ENCODE data around the gene EEPD1.
A peak's percentile ranks its signal among the peaks of the same experiment; 100 is the strongest.

The EEPD1 gene

DNA sequence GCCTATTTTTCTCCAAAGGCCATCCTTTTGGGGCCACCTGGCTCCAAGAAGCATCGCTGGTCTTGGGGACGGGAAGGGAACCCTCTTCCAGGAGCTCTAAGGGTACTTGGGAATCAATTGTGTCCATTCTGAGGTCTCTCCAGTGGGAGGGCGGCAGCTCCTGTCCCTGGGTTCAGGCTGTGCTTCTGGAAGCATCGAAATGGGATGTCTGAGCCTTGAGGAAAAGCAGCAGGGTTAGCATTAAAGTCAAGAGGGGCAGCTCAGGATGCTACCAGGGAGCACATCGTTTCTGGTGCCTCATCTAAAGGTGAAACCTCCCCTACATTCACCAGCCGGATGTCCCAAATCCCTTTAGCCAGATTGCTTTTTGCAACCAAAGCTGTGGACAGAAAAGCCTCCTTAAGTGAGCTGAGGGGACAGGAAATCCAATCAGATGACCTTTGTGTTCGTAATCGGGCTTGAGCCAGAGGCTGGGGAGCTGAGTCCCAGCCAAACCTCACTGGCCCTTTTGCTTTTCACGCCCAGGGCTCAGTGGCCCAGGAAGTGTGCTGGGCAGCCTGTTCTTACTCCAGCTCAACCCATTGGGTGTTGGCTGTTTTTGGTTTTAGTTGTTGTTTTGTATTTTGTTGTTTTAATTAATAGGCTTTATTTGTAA, 147.8 kb downstream of the EEPD1 start:
- no peak for DNase-seq (ENCODE audit: low spot score)

GRCh38 chr7:36301914-36302771, 149.1 kb downstream of the EEPD1 start:
- no peak for DNase-seq (ENCODE audit: low spot score)

DNA sequence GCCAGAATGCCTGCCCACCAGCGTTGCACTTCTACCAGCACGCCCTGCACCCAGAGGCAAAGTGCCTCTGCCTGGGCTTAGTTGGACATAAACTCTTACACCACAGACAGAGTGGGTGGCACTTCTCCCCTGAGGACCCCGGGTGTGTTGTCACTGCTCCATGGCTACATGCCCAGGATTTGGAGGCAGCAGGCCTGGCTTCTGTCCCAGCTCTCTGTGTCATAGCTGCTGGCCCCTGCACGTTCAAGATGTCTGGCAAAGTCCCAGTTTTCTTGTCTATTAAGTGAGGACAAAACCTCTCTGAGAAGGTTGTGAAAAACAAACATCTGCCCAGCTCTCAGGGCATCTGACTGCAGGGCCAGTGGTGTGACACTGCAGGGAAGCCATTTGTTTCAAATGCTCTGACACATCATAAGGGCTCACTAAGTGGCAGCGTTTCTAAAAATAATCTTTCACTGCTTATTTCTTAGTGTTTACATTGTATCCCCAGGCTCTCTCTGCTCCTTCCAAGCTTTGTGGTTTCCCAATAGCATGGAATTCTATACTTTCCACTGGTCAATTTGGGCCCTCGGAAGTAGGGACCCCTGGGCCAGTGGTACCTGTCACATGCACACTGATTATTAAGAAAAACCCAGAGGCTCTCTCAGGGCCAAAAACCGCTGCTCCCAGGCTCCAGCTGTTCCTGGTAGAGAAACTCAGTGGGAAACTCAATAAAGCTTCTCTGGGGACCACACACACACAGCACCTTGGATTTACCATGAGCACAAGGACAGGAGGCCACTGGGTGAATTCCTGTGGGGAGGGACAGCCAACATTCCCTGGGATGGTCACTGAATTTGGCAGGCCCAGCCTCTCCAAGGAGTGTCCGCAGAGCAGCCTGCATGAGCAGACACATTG, 150.4 kb downstream of the EEPD1 start:
- peak; percentile 85 for DNase-seq (ENCODE audit: low spot score)

GRCh38 chr7:36304099-36304425, 151.0 kb downstream of the EEPD1 start:
- no peak for DNase-seq (ENCODE audit: low spot score)

DNA sequence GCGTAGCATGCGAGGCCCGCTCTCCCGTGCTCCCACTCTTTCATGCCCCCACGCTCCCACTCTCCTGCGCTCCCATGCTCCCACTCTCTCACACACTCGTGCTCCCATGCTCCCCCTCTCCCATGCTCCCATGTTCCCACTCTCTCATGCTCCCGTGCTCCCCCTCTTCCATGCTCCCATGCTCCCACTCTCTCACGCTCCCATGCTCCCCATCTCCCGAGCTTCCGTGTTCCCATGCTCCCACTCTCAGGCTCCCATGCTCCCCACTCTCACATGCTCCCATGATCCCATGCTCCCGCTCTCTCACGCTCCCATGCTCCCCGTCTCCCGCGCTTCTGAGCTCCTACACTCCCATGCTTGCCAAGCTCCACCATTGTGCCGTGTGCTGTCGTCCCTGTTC, 152.2 kb downstream of the EEPD1 start:
- DNase-seq (ENCODE audit: low spot score), result no peak

DNA sequence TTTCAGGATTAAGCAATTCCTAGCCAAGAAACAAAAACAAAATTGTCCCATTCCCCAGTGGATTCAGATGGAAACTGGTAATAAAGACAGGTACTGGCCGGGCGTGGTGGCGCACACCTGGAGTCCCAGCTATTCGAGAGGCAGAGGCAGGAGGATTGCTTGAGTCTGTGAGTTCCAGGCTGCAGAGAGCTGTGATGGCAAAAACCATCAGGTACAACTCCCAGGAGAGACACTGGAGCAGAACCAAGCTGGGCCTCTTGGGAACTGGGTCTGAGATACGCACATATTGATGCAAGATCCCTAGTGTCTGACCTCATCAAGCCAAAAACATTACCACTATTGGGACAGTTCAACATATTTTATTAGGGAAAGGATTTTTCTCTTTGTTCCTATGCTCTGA, 152.6 kb downstream of the EEPD1 start:
- no peak for DNase-seq (ENCODE audit: low spot score)

- no peak for DNase-seq (ENCODE audit: low spot score)
Observed at GRCh38 chr7:36306222-36306621, 153.2 kb downstream of the EEPD1 start.

DNA sequence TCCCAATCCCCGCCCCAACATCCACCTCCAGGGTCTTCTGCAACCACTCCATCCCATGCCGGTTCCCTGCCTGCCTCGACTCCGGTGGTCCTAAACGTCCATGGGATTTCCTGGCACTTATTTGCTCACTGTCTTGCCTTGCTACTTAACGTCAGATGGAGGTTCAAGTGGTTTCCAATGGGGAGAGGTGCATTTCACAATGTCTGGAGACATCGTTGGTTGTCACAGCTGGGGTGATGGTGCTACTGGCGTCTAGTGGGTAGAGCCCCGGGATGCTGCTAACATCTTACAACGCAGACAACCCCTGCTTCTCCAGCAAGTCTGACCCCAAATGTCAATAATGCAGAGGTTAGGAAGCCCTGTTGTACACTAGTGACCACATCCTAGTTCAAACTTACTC, 153.7 kb downstream of the EEPD1 start:
- DNase-seq (ENCODE audit: low spot score), result no peak

DNA sequence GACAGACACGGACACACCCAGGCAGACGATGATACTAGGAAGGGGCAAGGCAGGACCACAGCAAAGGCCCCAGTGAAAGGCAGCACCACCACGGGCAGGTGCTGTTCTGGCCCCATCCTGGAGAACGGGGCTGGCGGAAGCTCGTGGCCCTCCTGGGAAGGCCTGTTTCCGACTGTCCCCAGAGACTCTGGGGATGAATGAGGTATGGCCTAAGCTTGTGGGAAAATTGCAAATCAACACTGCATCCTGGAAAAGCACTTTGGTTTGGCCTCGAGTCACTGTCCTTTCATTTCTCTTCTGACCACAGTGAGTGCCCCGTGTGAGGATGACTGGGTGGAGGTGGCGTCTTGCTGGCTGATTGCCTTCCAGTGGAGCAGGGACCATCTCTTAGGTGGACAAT, 155.0 kb downstream of the EEPD1 start:
- no peak for DNase-seq (ENCODE audit: low spot score)

DNA sequence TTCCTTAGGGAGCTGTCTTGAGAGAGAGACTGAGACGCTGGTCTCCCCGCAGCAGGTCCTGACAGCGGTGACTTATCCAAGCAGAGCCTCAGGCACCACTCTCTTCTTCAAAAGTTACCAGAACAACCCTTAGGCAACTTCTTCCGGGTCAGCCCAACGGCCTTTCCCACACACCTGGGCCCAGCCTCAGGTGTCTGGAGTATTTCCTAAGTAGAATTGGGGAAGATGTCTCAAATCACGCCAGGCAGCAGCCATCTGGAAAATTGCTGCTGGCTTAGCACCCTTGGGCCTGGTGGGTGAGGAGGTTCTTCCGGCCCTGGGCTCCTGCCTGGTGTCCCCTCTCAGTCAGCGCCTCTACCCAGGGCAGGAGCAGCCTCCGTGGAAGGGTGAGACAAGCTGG, 156.2 kb downstream of the EEPD1 start:
- DNase-seq (ENCODE audit: low spot score), result no peak

DNA sequence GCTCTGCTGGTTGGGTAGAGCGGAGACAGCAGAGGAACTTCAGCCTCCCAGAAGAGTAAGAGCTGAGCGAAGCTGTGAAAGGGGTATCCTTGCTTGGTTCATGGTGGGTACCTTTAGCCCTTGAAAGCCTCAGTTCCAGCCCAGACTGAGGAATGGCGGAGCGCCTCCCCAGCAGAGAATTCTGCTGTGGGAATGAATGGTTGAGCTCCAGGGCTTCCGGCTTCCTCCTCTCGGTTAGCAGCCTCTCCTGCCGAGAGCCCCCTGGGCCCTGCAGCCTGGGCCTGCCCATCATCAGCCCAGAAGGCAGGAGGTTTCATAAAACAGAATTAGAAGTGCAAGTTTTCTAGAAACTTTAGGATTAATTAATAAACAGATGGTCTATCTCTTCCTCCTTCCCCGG, 156.7 kb downstream of the EEPD1 start:
- no peak for DNase-seq (ENCODE audit: low spot score)

DNA sequence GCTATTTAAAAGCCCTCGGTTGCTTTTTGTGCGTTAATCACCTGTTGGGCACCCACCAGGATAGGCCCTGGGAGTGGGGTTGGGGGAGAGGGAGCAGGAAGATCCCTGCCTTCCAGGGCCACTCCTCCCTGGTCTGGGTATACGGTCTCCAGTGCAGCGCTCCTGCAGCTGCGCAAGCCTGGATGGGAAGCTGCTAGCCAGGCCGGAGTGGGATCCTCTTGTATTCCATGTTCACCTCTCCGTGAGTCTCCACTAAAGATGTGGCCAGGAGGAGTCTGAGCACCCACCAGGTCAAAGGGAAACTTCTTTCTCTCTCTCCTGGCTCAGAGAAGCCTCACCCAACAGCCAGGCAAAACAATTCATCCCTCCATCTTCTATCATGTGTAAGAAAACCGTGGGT, 157.8 kb downstream of the EEPD1 start:
- DNase-seq (ENCODE audit: low spot score), result no peak

DNA sequence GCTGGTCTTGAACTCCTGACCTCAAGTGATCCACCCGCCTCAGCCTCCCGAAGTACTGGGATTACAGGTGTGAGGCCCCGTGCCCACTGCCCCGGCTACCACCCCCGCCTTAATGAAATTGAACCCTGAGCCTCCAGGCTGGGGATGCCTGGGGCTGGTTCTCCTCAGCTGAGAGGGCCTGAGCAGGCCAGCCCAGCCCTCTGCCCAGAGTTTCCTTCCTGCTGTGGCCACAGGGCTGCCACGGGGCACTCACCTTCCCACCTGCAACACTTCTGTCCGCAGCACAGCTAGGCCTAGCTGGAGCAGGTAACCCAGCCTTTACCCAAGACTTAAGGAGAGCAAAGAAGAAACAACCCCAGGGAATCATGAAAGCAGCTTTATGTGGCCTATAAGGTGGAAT, 158.5 kb downstream of the EEPD1 start:
- no peak for DNase-seq (ENCODE audit: low spot score)

GRCh38 chr7:36312064-36312914, 159.2 kb downstream of the EEPD1 start:
- no peak for DNase-seq (ENCODE audit: low spot score)

GRCh38 chr7:36312915-36313334, 159.9 kb downstream of the EEPD1 start:
- no peak for DNase-seq (ENCODE audit: low spot score)

DNA sequence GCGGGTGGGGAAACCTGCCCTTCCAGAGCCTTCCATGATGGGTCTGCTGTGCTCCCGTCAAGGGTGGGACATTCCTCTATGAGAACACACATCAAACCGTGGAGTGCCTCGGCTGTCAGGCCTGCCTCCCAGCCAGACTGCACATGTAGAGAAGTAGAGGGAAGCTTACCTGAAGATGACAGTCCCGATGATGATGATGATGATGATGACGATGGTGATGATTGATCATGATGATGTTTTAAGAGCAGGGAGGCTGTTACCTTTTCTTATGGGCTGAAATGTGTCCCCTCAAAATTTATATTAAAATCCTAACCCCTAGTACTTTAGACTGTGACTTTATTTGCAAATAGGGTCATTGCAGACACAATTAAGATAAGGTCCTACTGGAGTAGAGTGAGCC, 160.6 kb downstream of the EEPD1 start:
- DNase-seq (ENCODE audit: low spot score), result no peak

DNA sequence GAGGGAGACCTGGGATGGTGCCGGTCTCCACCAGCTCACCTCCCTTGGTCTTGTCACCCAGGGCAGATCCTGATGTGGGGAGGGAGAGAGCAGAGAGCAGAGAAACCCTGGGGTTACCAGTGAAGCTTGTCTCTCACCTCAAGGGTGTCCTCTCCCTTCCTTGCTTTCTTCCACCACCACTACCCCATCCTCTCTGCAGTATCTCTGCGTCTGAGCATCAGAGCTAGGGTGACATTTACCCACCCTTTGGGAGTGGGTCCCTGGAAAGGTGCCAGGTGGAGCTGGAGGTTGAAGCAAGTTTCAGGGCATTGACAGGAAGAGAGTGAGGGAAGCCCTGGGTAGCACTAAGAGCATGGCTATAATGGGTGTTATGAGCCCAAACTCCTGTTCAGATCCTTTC, 161.4 kb downstream of the EEPD1 start:
- DNase-seq (ENCODE audit: low spot score), result no peak

DNA sequence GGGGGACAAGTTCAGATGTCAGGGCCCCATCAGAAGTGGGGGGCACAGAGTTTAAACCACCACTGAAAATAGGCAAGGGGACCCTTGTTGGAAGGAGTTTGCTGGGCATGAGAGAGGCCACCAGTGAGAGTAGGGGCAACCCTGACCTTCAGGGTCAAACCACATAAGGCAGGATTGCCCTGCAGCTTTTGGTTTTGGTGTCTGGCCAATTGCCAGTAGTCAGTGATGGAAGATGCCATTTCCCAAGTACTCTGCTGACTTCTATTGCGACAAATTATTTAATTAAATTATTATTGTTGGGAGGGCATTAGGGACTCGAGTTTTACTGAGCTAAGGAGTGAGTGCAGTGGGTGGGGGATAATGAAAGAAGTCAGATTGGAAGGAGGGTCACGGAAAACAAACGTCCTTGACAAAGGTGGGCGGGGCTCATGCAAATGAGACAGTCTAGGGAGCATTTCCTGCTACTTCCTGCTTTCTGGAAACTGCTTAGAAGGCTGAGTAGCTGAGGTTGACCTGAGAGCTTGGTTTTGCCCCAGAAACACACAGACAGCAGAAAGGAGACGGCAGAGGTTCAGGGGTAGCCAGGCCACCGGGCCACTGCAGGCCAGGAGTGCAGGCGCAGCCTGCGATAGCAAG, 162.4 kb downstream of the EEPD1 start:
- no peak for DNase-seq (ENCODE audit: low spot score)

GRCh38 chr7:36316319-36316718, 163.3 kb downstream of the EEPD1 start:
- no peak for DNase-seq (ENCODE audit: low spot score)

DNA sequence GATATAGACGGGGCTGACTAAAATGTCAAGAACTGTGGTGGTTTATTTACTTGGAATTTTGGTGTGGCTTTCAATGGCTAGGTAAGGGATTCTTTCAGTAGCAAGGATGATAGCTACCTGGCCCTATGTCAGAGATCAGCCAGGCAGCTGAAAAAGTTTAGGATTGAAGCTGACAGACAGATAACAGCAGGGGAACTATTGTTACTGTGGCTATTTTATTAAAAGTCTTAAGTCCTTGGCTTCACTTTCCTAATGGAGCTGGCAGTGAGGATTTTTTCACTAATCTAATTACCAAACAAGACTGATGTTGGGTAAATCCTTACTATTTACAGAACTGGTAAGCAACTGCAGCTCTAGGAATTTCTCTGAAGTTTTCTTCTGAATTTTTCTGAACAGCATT, 164.2 kb downstream of the EEPD1 start:
- no peak for DNase-seq (ENCODE audit: low spot score)

- no peak for DNase-seq (ENCODE audit: low spot score)
Observed at GRCh38 chr7:36318116-36318515, 165.1 kb downstream of the EEPD1 start.
